ENCODE results near the gene NFKB2. TPM values are rescaled to one million over a fixed set of nuclear protein-coding genes. Genes with fewer than 3 reads are reported as not detected.

NFKB2 gene
- total RNA-seq, 1 experiment from 2014 or later: 19.9 TPM

GRCh38 chr10:102451105-102451969 is 55.8 kb downstream of the NFKB2 start, which contains the start of gene C10orf95:
TSS of gene C10orf95 (minus strand) at chr10:102451543. CDS start at chr10:102451093, 450 bp downstream.
- no peak for DNase-seq (ENCODE audit: low read depth)

Other genes with a start within 250 kb of the NFKB2 start
- gene NOLC1, start 243.3 kb upstream of the NFKB2 start, total RNA-seq (2014; rRNA removed; shearing (Covaris generic)): 31.2 and 41.1 TPM in 2 replicates
- gene ELOVL3, start 169.4 kb upstream of the NFKB2 start, total RNA-seq (2014; rRNA removed; shearing (Covaris generic)): 0.36 and 0.49 TPM in 2 replicates
- gene PITX3, start 154.2 kb upstream of the NFKB2 start, total RNA-seq (2014; rRNA removed; shearing (Covaris generic)): not detected in 2 replicates
- gene GBF1, start 150.2 kb upstream of the NFKB2 start, total RNA-seq (2014; rRNA removed; shearing (Covaris generic)): 23.9 and 31.0 TPM in 2 replicates
- gene PSD, start 23.1 kb downstream of the NFKB2 start, total RNA-seq (2014; rRNA removed; shearing (Covaris generic)): 0.24 and 1.5 TPM in 2 replicates
- gene FBXL15, start 25.1 kb downstream of the NFKB2 start, total RNA-seq (2014; rRNA removed; shearing (Covaris generic)): 5.3 and 6.1 TPM in 2 replicates
- gene CUEDC2, start 36.9 kb downstream of the NFKB2 start, total RNA-seq (2014; rRNA removed; shearing (Covaris generic)): 43.4 and 53.6 TPM in 2 replicates
- gene C10orf95, start 55.8 kb downstream of the NFKB2 start, total RNA-seq (2014; rRNA removed; shearing (Covaris generic)): not detected in 2 replicates
- 116 and 179 TPM in 2 replicates for gene ACTR1A, start 107.0 kb downstream of the NFKB2 start, total RNA-seq (2014; rRNA removed; shearing (Covaris generic))
- gene SUFU, start 108.3 kb downstream of the NFKB2 start, total RNA-seq (2014; rRNA removed; shearing (Covaris generic)): 3.7 and 4.0 TPM in 2 replicates
- gene TRIM8, start 248.8 kb downstream of the NFKB2 start, total RNA-seq (2014; rRNA removed; shearing (Covaris generic)): 39.3 and 52.8 TPM in 2 replicates

All from RPMI7951 (cell line).